ENCODE results near the gene RIMBP3C. TPM values are rescaled to one million over a fixed set of nuclear protein-coding genes. Genes with fewer than 3 reads are reported as not detected.
"Not testable (repeated sequence)": the region's sequence is repeated elsewhere in the genome, so short reads cannot be mapped to it uniquely, and the experiment has no call there.

The RIMBP3C gene
- total RNA-seq, 2 experiments from 2014 or later, result 0.18 to 0.33 TPM

GRCh38 chr22:21587803-21588611 is 36.7 kb upstream of the RIMBP3C start:
- ChIA-PET CTCF (interaction anchor here (0.8 to 2.2 kb wide), 9 partner anchors 8 to 43 kb away, joined by 3 to 8 read pairs (median 5); no protein-coding TSS in a partner anchor), POLR2A (interaction anchor here (0.6 to 1.3 kb wide), 7 partner anchors 9 to 664 kb away, joined by 3 to 5 read pairs (median 4); partner anchors contain the start of gene YDJC)
- intact Hi-C loops (cut with DNase I, micrococcal nuclease), result loop anchor here (1.0 to 10.0 kb wide), 7 partner anchors 17 to 1471 kb away; partner anchors contain the start of genes MAPK1 (in 1 of the 2), RANBP1 (in 1 of the 2), SDF2L1 (in 1 of the 2) and TRMT2A (in 1 of the 2)
- peak; percentile 97 for ATAC-seq
- Mint-ChIP-seq H3K4me3 (peak overlapping the region; percentile 12), H3K4me1 (peaks cover 69% of the 10 kb centered on the region), H3K27me3 (no peaks in the 10 kb centered on the region), H3K36me3 (ENCODE audit: low read depth) (peaks cover 21% of the 10 kb centered on the region), H3K27ac (peak overlapping the region; percentile 88), H3K9me3 (ENCODE audit: low read depth) (no peaks in the 10 kb centered on the region)
- DNase-seq, result peak; percentile 79

DNA sequence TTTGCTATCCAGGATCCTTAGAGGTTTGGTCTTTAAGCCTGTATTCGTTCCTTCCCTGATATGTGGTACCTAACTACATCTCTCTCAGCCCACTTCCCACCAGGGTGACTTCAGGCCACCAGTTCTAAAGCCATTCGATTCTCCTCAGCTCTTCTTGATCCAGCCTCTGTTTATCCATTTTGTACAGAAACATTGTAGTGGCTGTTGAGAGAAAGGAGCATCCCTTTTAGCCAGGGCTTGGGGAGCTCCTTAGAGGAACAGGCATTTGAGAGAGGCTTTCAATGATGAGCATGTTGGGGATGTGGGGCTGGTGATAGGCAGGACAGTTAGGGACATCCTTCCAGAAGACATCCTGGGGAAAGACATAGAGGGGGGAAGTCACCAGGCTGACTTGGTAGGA is 34.1 kb upstream of the RIMBP3C start:
- Mint-ChIP-seq H3K27ac (no peak overlapping the region), H3K27me3 (no peaks in the 10 kb centered on the region), H3K4me1 (peaks cover 62% of the 10 kb centered on the region), H3K4me3 (no peak overlapping the region), H3K36me3 (ENCODE audit: low read depth) (peaks cover 15% of the 10 kb centered on the region), H3K9me3 (ENCODE audit: low read depth) (no peaks in the 10 kb centered on the region)
- CTCF ChIA-PET, result interaction anchor here (0.7 to 1.3 kb wide), 2 partner anchors 10 to 1071 kb away, joined by 3 read pairs; no protein-coding TSS in a partner anchor
- no peak for ATAC-seq
- POLR2A ChIA-PET, result no interaction called here
- intact Hi-C loops (cut with DNase I, micrococcal nuclease), result loop anchor here (5.0 to 10.0 kb wide), 4 partner anchors 42 to 1468 kb away; partner anchors contain the start of genes MAPK1 (in 1 of the 2), RANBP1 (in 1 of the 2), SDF2L1 (in 1 of the 2) and TRMT2A (in 1 of the 2)
- no peak for DNase-seq

DNA sequence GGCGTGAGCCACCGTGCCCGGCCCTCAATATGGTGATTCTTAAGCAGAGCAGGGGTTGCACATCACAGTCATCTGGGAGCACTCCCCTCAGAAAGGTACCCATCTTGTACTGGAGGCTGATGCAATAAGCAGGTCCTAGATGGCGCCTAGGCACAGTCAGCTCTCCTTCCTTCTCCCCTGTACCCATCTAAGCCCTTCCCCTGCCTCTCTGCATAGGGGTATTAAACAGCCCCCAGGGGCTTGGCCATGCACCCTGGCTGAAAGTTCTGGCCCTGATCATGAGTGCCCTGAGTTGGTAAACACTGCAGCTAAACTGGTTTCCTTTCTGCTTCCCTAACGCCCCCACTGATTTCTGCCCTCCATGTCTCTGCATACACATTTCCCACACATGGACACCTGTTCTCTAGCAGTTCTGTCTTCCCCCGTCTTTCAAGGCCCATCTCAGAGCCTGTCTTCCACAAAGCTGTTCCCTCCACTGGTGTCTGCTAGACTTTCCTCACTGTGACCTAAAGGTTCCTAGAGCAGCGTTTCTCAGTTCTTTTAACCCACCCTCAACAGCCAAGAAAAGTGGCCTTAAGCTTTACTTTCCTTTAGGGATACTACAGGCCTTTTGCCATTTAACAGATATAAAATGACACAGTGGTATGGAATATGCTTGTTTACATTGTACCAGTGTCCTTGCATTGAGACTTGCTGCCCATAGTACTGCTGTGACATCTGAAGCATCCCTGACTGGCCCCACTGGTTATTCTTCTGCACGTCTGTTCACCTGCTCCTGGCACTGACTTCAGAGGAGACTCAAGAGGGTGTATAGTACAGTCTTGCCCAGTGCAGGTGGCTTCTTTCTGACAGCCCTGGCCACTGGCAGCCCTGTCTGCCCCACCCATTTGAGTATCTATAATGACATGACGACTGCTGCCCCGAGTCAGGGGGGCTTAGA is 31.8 kb upstream of the RIMBP3C start:
- intact Hi-C loops (cut with DNase I, micrococcal nuclease), result loop anchor here in 1 of 2 experiments (10.0 kb wide), 1 partner anchor 282 kb away; the partner anchor contains the start of gene MAPK1

DNA sequence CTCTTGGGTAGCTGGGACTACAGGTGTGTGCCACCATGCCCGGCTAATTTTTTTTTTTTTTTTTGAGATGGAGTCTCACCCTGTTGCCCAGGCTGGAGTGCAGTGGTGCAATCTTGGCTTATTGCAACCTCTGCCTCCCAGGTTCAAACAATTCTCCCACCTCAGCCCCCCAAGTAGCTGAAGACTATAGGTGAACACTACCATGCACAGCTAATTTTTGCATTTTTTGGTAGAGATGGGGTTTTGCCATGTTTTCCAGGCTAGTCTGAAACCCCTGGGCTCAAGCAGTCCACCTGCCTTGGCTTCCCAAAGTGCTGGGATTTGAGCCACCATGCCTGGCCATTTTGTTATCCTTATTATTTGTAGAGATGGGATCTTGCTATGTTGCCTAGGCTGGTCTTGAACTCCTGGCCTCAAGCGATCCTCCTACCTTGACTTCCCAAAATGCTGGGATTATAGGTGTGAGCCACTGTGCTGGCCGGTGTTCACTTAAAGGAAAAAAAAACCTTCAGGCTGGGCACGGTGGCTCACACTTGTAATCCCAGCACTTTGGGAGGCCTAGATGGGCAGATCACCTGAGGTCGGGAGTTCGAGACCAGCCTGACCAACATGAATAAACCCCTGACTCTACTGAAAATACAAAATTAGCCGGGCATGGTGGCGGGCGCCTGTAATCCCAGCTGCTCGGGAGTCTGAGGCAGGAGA is 29.9 kb upstream of the RIMBP3C start:
- DNase-seq; CTCF ChIA-PET; ATAC-seq; H3K4me3 Mint-ChIP-seq; H3K27me3 Mint-ChIP-seq; H3K27ac Mint-ChIP-seq; POLR2A ChIA-PET; H3K9me3 Mint-ChIP-seq (ENCODE audit: low read depth): not testable (repeated sequence)
- Mint-ChIP-seq H3K36me3 (ENCODE audit: low read depth) (peaks cover 18% of the 10 kb centered on the region), H3K4me1 (peaks cover 60% of the 10 kb centered on the region)
- intact Hi-C loops (cut with DNase I, micrococcal nuclease), result loop anchor here in 1 of 2 experiments (10.0 kb wide), 1 partner anchor 284 kb away; the partner anchor contains the start of gene MAPK1

More for the DNA sequence above, 31.8 kb upstream of the RIMBP3C start:
- DNase-seq (no peak), ATAC-seq (peak; percentile 34)
- Mint-ChIP-seq H3K27ac (peak overlapping the region; percentile 80), H3K4me3 (no peak overlapping the region), H3K9me3 (ENCODE audit: low read depth) (no peaks in the 10 kb centered on the region), H3K27me3 (no peaks in the 10 kb centered on the region), H3K4me1 (peaks cover 64% of the 10 kb centered on the region), H3K36me3 (ENCODE audit: low read depth) (peaks cover 11% of the 10 kb centered on the region)
- CTCF ChIA-PET, result interaction anchor here (1.1 kb wide), 1 partner anchor 10 kb away, joined by 3 read pairs; no protein-coding TSS in a partner anchor
- POLR2A ChIA-PET, result no interaction called here

DNA sequence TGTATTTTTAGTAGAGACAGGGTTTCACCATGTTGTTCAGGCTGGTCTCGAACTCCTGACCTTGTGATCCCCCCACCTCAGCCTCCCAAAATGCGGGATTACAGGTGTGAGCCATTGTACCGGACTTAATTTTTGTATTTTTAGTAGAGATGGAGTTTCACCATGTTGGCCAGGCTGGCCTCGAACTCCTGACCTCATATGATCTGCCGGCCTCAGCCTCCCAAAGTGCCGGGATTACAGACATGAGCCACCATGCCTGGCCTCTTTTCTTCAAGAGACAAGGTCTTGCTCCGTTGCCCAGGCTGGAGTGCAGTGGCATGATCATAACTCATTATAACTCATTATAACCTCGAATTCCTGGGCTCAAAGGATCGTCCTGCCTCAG is 29.4 kb upstream of the RIMBP3C start:
- H3K27me3 Mint-ChIP-seq; H3K4me3 Mint-ChIP-seq; POLR2A ChIA-PET; CTCF ChIA-PET; H3K27ac Mint-ChIP-seq; ATAC-seq; H3K9me3 Mint-ChIP-seq (ENCODE audit: low read depth); DNase-seq: not testable (repeated sequence)
- intact Hi-C loops (cut with DNase I, micrococcal nuclease), result loop anchor here in 1 of 2 experiments (10.0 kb wide), 1 partner anchor 284 kb away; the partner anchor contains the start of gene MAPK1
- peaks cover 16% of the 10 kb centered on the region for H3K36me3 Mint-ChIP-seq (ENCODE audit: low read depth)
- peaks cover 61% of the 10 kb centered on the region for H3K4me1 Mint-ChIP-seq

DNA sequence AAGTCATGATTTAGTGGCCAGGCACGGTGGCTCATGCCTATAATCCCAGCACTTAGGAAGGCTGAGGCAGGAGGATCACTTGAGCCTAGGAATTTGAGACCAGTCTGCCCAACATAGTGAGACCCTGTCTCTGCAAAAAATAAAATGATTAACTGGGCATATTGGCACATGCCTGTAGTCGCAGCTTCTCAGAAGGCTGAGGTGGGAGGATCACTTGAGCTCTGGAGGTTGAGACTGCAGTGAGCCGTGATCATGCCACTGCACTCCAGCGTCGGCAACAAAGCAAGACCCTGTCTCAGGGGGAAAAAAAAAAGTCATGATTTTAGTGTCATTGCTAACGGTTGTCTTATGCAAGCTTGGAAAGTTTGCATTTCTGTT is 28.2 kb upstream of the RIMBP3C start:
- Mint-ChIP-seq H3K9me3 (ENCODE audit: low read depth) (no peaks in the 10 kb centered on the region), H3K27ac (no peak overlapping the region), H3K4me1 (peaks cover 55% of the 10 kb centered on the region), H3K36me3 (ENCODE audit: low read depth) (peaks cover 12% of the 10 kb centered on the region), H3K4me3 (no peak overlapping the region), H3K27me3 (no peaks in the 10 kb centered on the region)
- CTCF ChIA-PET, result interaction anchor here (0.7 to 1.9 kb wide), 5 partner anchors 8 to 288 kb away, joined by 3 to 6 read pairs (median 4); no protein-coding TSS in a partner anchor
- intact Hi-C loops (cut with DNase I, micrococcal nuclease), result no loop called here
- POLR2A ChIA-PET, result interaction anchor here (0.9 kb wide), 1 partner anchor 8 kb away, joined by 4 read pairs; no protein-coding TSS in a partner anchor
- ATAC-seq (no peak), DNase-seq (no peak)

DNA sequence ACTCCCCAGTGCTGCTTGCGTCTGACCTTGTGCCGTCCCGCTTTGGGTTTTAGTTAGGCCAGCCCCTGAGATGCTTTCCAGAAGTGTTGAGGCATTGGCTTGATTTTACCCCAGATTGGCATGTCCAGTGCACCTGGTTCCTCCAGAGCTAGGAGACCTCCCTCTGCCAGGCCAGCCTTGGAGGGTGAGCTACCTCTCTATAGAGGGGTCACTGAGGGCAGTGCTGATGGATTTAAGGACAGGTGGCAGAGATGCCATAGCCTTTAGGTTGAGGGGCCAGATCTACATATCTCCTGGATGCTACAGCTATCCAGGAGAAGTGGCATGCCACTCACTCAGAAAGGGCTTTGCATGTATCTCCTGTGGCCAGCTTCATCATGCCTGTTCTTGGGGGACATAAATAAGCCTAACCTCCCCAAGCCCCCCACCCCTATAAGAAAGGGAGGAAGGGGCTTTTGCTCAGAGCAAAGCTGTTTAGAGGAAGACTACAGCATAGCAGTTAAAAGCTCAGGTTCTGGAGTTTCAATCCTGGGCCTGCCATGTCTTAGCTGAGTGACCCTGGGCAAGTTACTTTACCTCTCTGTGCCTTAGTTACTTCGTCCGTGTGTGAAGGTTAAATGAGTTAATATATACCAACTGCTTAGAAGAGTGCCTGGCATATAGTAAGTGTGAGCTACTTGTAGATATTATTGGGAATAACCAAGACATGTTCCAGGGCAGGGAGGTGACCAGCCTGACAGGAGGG is 22.7 kb upstream of the RIMBP3C start:
- H3K27me3 Mint-ChIP-seq, result no peaks in the 10 kb centered on the region

DNA sequence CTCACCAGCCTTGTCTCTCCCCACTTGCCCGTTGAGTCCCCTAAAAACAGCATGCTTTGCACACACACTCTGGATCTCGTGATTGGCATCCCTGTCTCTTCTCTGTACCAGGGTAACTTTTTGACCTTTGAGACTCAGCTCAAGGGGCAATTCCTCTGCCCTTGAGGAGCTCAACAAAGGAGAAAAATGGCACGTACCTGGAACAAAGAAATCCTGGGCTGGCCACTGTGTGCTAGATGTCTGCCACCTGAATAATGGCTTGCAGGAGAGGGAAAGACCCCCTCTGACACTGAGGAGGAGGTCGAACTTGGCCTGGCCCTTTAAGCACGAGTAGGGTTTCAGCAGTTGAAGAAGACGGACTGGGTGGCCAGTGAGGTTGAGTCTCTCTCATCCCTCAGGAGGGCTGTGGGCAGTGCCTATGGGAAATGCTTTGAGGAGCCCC is 22.1 kb upstream of the RIMBP3C start:
- ChIA-PET POLR2A (interaction anchor here (0.9 kb wide), 1 partner anchor 15 kb away, joined by 3 read pairs; no protein-coding TSS in a partner anchor), CTCF (interaction anchor here (0.8 to 2.8 kb wide), 6 partner anchors 9 to 73 kb away, joined by 3 to 9 read pairs (median 4); no protein-coding TSS in a partner anchor)
- Mint-ChIP-seq H3K4me1 (peaks cover 75% of the 10 kb centered on the region), H3K27ac (peak overlapping the region; percentile 71), H3K9me3 (ENCODE audit: low read depth) (no peaks in the 10 kb centered on the region), H3K4me3 (no peak overlapping the region), H3K27me3 (no peaks in the 10 kb centered on the region), H3K36me3 (ENCODE audit: low read depth) (peaks cover 31% of the 10 kb centered on the region)
- DNase-seq (no peak), ATAC-seq (no peak)
- intact Hi-C loops (cut with DNase I, micrococcal nuclease), result no loop called here

More for the DNA sequence above, 22.7 kb upstream of the RIMBP3C start:
- ATAC-seq (no peak), DNase-seq (no peak)
- peaks cover 28% of the 10 kb centered on the region for H3K36me3 Mint-ChIP-seq (ENCODE audit: low read depth)
- H3K4me1 Mint-ChIP-seq, result peaks cover 75% of the 10 kb centered on the region
- H3K27ac Mint-ChIP-seq, result peak overlapping the region; percentile 48
- CTCF ChIA-PET, result interaction anchor here (1.1 to 2.8 kb wide), 5 partner anchors 15 to 73 kb away, joined by 3 to 9 read pairs (median 5); no protein-coding TSS in a partner anchor
- H3K4me3 Mint-ChIP-seq, result no peak overlapping the region
- POLR2A ChIA-PET, result no interaction called here
- intact Hi-C loops (cut with DNase I, micrococcal nuclease), result no loop called here
- H3K9me3 Mint-ChIP-seq (ENCODE audit: low read depth), result no peaks in the 10 kb centered on the region

GRCh38 chr22:21571679-21572078 is 20.4 kb upstream of the RIMBP3C start:
- DNase-seq, result no peak
- POLR2A ChIA-PET, result interaction anchor here (0.7 kb wide), 1 partner anchor 32 kb away, joined by 6 read pairs; no protein-coding TSS in a partner anchor
- CTCF ChIA-PET, result interaction anchor here (1.2 kb wide), 1 partner anchor 16 kb away, joined by 3 read pairs; no protein-coding TSS in a partner anchor
- Mint-ChIP-seq H3K36me3 (ENCODE audit: low read depth) (peaks cover 27% of the 10 kb centered on the region), H3K4me3 (peak overlapping the region; percentile 45), H3K4me1 (peaks cover 63% of the 10 kb centered on the region), H3K27me3 (no peaks in the 10 kb centered on the region), H3K27ac (peak overlapping the region; percentile 90), H3K9me3 (ENCODE audit: low read depth) (no peaks in the 10 kb centered on the region)
- intact Hi-C loops (cut with DNase I, micrococcal nuclease), result loop anchor here (1.0 kb wide), 2 partner anchors 17 to 71 kb away; partner anchors contain the start of gene SDF2L1 (in 1 of the 2)
- peak; percentile 68 for ATAC-seq

Data from activated CD4-positive, alpha-beta T cell treated with anti-CD3 and anti-CD28 coated beads for 36 hours (primary cell).